Nucleus accumbens (tissue), 56 donors: Measurements from ENCODE around the gene PLA2G12A.
A peak's percentile ranks its signal among the peaks of the same experiment; 100 is the strongest.

Experiments
- DNase-seq, 56 donors: peaks; one replicate each; lab custom pipeline; 2025; lab: John Stamatoyannopoulos, UW

The PLA2G12A gene

DNA sequence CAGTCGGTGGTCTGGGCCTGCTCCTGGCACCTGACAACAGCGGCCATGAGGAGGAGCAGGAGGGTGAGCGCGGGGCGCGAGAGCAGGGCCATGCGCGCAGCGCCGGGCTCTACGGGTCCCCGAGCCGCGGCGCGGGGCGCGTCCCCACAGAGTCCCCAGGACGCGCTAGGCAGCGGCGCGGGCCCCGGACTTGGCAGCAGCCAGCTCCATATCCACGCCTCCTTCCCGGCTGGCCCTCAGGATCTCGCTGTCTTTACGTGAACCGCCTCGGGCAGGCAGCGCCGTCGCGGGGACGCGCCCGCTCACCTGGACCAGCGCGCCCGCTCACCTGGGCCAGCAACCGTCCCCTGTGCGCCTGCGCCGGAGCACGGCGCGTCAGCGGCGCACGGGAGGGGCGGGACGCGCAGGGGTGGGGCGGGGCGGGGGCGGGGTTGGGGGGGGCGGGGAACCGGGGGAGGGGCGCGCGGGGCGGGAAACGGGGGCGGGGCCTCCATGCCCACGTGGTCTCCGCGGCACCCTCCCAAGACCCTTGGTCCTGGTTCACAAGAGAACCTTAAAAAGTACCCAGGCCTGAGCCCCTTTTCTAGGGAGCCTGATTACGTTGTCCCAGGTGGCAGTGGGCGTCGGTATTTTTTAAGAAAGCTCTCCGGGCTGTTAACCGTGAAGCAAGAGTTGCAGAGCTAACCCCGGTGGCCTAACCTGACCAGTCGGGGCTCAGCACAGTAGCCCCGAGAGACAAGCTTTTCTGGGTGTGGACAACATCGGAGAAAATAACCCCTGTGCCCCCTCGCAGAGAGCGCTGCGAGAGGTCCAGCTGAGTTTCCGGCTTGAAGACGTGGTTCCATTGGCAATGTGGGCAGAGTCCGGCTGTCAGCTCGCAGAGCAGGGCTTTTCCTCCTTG is at the start of gene PLA2G12A:
PLA2G12A (minus strand) TSS at position 353 of the 901 bp plus-strand sequence; CDS start at position 92, 261 bp downstream.
- peak in 55 of 56 donors; percentile 5 to 86 (median 61) for DNase-seq

DNA sequence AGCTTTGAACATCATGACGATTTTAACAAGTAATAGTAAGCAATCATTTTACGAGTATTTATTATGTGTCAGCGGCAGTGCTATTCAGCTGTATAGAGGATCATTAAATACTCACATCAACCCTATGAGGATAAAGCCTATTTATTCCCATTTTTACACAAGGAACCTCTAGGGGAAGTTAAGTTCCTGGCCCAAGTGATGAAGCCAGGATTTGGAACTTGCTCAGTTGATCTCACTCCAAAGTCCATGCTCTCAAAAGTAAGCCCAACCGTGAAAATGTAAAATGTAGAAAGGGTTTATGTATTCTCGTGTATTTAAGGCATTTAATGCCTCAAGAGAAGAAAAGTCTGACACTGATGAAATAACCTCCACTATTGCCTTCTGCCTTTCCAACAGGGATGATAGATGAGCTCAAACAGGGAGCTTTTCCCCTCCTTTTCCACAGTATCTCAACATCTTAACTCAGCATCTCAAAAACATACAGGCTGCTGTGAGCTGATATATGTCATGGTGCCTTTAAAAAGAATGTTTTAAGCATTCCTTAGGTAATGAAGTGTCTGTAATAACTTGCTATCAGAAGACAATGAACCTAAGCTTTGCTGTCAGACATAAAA is 35.0 kb upstream of the PLA2G12A start:
- no peak for DNase-seq

DNA sequence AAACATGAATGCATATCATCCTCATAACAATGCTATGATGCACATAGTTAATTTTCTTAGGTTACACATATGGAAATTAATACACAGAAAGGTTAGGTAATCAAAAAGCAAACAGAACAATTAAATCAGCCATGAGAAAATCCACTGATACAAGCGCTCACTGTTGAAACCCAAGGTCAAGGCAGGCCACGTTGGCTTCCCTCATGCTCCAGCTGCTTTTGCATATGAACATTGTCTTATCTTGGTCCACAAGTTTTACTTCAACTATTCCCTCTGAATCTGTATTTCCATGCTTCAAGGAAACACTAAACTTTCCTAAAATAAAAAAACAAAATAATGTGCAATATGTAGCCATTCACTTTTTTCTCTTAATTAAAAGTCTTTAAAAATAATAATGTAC is 34.5 kb upstream of the PLA2G12A start:
- no peak for DNase-seq

DNA sequence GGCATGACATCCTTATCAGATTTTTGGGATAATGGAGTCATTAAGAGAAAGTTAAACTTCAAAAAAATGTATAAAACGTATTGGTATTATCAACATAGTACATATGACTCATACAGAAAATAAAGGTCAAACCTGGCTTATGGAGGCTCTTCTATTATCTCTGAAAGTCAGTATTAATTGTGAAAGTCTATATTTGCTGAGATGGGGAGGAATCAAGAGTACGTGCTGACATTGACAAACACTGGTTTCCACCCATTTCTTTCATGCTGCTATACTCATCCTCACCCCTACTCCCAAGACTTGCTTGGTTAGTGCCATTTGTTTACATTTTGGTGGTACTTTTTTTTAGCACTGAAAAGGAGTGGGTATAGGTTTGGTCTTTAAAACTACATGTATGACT is 30.8 kb upstream of the PLA2G12A start:
- no peak for DNase-seq

DNA sequence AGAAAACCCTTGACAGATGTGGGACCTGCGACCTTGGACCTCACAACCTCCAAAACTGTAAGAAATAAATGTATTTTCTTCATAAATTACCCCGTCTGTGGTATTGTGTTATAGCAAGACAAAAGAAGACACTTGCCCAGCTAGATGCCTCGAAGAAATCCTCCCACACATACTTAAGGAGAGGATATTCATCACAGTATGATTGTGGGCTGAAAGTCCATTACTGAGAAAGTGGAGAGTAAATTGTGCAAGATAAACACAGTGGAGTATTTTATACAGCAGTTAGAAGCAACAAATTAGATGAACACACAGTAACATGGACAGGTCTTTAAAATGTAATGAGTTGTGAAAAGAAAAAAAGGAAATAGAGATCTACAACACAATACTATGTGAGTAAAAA is 25.8 kb upstream of the PLA2G12A start:
- no peak for DNase-seq

DNA sequence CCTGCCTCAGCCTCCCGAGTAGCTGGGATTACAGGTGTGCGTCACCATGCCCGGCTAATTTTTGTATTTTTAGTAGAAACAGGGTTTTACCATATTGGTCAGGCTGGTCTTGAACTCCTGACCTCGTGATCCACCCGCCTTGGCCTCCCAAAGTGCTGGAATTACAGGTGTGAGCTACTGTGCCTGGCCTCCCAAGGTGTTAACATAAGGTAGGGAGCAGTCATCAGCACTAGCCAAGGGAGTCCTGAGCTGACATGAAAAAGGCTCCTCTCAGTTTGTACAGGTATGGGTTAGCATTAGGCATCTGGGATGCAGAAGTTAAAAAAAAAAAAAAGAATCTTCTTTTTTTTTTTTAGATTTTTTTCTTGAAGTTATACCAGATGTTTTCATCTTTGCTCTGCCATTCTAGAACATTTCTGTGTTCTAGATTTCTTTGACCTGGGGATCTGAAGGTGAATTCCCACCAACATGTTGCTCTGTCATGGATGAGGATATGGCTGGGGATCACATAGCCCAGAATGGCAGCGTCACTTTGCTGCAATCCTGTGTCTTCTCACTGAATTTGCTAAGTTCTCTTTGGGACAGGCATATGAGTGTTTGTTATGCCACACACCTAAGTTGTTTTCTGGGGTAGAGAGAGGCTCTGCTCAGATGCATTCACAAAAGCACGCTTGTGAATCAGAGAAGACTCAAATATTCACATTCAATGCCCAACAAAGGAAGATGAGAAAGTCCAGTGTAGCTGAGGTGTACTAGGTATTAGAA is 24.4 kb upstream of the PLA2G12A start:
- DNase-seq, result no peak

DNA sequence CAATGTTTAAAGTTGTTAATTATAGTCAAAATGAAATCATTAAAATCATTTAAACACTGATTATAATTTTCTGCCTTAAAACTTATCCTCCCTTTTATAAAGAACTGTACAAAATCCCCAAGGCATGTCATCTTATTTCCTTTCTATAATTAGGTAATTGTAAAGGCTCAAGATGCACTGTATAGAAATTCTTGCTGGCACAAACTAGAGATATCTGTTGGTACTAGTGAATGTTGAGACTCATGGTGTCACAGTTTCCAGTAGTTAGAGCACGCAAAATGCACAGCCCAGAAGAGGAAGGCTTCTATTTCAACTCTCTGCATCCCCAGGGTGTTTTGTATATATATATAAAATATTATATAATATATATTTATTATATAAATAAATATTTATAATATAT is 22.7 kb upstream of the PLA2G12A start:
- no peak for DNase-seq

DNA sequence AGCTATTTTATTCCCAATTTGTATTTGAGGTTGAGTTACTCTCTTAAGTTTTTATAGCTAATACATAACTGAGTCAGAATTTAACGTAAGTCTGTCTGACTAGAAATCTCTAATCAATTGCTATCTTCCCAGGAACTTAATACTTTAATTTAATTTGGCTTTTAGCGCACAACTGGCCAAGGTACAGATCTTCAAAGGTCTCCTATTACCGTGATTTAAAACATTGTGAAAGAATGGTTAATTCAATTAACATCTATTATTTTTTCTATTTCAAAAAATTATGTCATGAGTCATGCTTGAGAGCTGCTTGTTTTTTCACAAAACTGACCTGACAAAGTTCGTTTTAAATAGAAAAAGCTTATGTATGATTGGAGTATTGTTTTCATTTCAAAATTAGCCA is 22.0 kb upstream of the PLA2G12A start:
- DNase-seq, result no peak

DNA sequence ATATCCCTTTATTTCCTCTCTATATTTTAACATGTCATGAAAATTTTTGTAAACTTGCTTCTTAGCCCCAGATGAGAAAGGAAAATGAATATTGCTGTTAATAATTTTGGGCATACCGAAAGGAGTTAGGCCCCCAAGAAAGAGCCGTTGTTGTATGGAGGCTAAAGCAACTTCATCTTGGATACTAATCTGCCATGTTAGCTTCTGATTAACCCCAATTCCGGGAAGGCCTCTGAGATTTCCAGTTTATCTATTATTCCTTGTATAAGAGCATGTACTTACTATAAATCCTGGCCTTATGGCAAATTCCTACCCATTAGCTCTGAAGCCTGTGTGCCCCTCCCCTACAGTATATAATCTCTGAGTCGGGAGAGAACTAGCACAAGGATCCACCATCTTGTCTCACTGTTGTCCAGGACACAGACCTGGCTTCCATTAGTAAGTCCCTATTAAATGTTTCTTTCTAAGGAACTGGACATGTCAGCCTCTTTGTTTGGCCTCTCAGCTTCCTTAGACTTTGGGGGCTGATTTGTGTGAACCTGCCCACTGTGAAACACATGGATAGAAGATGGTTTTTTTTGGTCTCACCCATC is 20.9 kb upstream of the PLA2G12A start:
- DNase-seq, result no peak

DNA sequence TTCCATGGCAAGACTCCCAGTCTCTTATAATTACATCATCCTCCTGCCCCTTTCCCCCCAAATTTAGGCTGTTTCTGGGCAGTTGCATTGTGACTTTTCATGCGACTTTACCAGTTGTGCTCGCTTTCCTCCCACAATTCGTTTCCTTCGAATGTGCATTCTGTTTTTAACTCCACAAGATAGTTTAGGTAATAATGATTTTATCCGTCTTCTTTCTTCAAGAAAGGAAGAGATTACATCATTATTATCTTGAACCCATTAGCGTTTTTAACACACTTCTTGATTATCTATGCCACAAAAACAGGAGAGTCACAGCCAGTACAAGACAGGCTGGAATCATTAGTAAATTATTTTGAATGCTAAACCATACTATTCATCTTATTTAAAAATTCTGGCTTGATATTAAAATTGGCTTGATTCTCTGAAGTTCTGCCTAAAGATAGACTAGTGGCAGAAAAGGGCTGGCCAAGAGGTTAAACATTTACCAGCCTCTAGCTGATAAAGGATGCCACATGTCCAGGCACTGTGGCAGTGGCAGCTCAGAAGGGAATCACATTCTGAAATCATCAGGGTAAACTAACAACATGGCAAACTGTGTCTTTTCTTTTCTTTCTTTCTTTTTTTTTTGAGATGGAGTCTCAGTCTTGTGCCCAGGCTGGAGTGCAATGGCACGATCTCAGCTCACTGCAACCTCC is 19.7 kb upstream of the PLA2G12A start:
- DNase-seq, result no peak

DNA sequence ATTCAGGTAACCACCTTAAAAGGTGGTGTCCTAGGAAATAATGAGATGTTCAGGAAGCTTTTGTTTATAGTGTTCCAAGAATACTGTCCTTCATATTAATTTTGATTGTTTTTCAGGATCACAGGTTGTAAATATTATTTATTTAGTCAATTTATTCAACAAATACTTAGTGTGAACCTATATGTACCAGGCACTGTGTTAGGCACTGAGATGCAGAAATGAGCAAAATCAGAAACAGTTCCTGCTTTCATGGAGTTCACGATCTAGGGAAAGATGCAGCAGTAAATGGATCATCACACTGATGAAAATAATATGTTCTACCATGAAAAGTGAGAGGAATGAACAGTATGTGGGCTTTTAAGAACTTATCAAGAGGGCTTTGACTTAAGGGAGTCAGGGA is 18.2 kb upstream of the PLA2G12A start:
- DNase-seq, result no peak

DNA sequence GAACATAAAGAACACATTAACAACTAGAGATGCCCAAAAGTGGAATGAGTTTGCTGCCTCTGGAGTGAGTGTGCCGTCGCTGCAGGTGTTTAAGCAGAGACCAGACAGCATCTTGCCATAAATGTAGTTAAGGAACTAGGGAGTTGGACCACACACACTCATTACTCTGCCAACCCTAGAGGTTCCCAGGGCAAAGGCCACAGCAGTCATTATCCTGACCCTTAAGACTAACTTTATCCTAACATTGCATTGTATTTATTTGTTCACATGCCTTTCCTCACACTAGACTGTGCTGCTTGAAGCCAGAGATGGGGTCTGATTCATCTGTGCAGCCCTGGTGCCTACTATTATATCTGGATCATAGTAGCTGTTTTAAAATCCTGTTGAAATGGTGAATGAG is 16.9 kb upstream of the PLA2G12A start:
- DNase-seq, result no peak

DNA sequence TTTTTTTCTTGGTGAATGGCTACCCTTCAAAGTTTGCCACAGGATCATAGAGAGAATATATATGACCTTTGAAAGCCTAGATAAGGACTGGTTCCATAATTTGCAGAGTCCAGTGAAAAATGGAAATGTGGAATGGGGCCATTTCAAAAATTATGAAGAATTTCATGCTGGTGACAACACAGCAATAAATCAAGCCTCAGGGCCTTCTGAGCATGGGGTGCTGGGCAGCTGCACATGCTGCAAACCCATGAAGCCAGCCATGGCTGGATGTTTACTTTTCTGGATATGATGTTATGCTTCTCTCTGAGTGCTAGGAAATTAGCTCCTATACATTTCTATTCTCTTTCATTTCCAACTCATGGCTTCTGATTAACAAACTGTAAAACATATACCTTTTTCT is 16.0 kb upstream of the PLA2G12A start:
- no peak for DNase-seq

DNA sequence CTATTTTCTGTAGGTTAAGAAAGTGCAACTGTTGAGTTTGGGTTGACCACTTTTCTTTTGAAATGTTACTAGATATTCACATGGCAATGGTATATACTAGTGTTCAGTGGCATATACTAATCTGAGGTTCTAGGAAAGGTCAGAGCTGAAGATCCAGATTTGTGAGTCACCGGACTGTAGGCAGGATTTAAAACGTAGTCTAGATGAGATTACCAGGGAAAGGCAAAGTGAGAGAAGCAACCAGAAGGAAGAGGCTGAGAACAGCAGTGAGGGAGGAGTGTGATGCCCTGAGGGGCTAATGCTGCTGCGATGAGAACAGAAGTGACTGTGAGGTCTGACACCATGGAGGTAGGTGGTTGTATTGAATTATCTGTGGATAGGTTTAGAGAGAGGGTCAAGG is 9.7 kb upstream of the PLA2G12A start:
- DNase-seq, result no peak

DNA sequence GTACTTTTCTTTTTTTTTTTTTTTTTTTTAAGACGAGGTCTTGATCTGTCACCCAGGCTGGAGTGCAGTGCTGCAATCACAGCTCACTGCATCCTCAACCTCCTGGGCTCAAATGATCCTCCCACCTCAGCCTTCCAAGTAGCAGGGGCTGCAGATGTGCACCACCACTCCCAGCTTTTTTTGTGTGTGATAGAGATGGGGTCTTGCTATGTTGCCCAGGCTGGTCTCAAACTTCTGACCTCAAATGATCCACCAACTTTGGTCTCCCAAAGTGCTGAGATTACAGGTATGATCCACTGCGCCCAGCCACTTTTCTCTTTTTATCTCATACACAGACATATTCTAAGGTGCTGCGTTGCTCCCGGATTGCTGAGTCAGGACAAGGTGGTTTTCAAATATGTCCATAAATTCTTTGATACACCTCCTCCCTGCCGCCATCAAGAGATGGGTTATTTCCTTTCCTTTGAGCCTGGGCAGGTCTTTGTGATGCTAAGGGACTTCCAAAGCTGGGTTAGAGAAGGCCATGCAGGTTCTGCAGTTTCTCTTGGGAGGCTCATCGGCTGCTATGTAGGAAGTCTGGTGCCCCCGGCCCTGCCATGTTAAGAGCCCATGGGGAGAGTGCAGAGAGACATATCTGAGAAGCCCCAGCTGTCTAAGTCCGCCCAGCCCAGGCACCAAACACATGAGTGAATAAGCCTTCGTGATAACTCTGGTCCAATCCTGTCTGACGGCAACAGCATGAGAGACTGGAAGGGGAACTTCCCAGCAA is 8.4 kb upstream of the PLA2G12A start:
- DNase-seq, result no peak

DNA sequence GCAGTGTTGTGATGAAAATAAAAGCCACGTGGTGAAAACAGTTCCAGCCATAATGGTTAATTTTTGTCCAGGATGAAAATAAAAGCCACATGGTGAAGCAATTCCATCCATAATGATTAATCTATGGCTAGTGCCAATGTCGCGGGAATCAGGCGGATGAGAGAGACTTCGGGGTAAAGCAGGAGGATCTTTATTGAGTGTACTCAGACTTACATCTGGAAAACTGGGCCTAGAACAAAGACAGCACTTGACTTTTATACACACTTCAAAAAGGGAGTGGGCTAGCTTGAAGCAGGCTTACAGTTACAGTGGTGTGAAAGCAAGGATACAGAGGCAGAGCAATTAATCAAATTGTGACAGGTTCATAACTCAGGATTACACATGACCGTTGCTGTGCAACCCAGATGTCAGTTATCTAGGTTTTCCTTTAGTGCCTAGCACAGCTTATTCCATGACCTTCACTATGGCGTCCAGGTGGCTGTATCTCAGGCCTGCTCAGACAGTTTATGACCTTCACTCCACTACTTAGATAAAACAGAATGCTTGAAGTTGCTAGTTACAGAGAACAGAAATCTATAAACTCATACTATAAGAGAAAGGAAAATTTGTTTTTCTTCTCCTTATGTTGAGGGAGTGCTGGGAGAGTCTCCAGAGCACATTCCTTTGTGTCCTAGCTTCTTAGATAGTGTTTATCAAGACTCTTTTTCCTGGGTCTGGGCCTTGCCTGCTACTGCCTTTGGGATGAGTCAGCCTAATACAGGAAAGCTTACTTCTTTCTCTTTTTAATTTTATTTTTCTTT is 5.9 kb upstream of the PLA2G12A start:
- no peak for DNase-seq

DNA sequence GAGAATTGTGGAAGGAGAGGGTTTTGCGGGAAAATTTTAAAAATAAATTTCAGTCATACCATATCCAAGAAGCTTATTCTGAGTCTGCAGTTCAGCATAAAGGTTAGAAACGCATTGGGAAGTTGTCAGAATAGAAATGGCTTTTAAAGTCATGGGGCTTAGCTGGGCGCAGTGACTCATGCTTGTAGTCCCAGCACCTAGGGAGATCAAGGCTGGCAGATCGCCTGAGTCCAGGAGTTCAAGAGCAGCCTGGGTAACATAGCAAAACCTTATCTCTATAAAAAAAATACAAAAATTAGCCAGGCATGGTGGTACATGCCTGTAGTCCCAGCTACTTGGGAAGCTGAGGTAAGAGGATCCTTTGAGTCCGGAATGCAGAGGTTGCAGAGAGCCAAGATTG is 3.9 kb upstream of the PLA2G12A start:
- DNase-seq, result no peak

DNA sequence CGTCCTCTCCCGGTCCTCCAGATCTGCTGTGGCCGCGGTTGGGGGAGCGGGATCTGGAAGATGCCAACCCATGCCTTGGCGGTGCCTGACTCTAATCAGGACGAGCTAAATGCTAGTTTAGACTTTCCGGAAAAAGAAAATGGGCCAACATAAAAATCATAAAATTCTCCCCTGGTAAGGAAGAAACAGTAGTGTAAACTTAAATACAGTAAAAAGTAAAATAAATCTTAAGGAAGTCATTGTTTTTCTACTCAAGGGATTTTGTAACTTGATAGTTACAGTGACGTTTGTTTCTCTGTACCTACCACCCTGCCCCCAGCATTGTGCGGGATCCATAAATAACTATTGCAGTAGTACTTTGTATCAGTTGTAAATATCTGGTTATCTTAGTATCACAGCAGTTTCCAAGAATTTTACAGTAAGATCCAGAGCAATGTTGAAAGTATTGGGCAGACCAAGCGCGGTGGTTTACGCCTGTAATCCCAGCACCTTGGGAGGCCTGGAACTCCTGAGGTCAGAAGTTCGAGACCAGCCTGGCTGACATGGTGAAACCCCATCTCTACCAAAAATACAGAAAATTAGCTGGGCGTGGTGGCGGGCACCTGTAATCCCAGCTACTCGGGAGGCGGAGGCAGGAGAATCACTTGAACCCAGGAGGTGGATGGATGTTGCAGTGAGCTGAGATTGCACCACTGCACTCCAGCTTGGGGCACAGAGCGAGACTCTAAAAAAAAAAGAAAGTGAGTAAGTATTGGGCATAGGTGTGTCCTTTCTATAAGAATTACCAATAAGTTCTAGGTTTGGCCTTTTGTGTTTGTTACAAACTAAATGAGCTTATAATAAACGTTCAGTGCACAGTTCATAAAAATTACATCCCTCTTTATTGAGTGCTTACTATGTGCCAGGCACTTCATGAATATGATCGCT is 1.0 kb upstream of the PLA2G12A start:
- no peak for DNase-seq
